ENCODE measurements around the gene ENG.

ENG gene

GRCh38 chr9:127813686-127814226 is 40.7 kb downstream of the ENG start:
- no peaks in the 10 kb centered on the region for H3K9me3 ChIP-seq (ENCODE audit: control insufficient read depth, insufficient read depth, low read depth, low read length)
- no peak overlapping the region for H3K27ac ChIP-seq (ENCODE audit: extremely low read depth, low read depth, low read length)
- TF ChIP-seq ZFP41 (tag by site-specific recombination; IDR thresholded peaks at IDR 0.05; ENCODE audit: borderline replicate concordance): no peak
- TF ChIP-seq GLIS2 (tag by site-specific recombination; IDR thresholded peaks at IDR 0.05): no peak
- no peak for TF ChIP-seq ZNF596 (tag by site-specific recombination; IDR thresholded peaks at IDR 0.05)
- no peak for TF ChIP-seq ZNF510 (tag by site-specific recombination; IDR thresholded peaks at IDR 0.05; ENCODE audit: insufficient replicate concordance)
- TF ChIP-seq ZNF132 (tag by site-specific recombination; IDR thresholded peaks at IDR 0.05; ENCODE audit: borderline replicate concordance): no peak
- ChIA-PET POLR2A (no interaction called here), CTCF (interaction anchor here (1.0 kb wide), 1 partner anchor 11 kb away, joined by 3 read pairs; no protein-coding TSS in a partner anchor)
- H3K4me3 ChIP-seq (ENCODE audit: low read depth, low read length): no peak overlapping the region
- no peaks in the 10 kb centered on the region for H3K4me1 ChIP-seq (ENCODE audit: control insufficient read depth, insufficient read depth, low read length)
- H3K36me3 ChIP-seq (ENCODE audit: control insufficient read depth in 2 of 2, insufficient read depth in 1 of 2, low read length in 2 of 2): peaks cover 0 to 53% of the 10 kb centered on the region in 2 experiments; a peak in 2 of 3 replicates

DNA sequence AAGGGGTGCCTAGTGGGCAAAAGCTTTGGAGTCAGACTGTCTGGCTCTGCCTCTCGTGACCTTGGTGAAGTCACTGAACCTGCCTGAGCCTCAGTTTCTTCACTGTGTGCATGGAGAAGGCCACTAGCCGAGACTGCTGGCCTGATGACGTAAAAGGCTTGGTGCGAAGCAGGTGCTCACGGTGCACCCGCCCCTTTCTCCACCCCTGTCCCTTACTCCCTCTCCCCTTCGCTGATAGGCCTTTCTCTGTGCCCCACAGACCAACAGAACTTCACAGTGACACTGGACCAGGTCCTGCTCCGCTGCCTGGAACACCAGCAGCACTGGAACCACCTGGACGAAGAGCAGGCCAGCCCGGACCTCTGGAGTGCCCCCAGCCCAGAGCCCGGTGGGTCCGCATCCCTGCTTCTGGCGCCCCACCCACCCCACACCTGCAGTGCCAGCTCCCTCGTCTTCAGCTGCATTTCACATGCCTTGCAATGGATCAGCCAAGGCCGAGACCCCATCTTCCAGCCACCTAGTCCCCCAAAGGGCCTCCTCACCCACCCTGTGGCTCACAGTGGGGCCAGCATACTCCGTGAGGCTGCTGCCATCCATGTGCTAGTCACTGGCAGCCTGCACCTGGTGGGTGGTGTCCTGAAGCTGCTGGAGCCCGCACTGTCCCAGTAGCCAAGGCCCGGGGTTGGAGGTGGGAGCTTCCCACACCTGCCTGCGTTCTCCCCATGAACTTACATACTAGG is 41.4 kb downstream of the ENG start:
- CTCF ChIA-PET: interaction anchor here (1.7 kb wide), 1 partner anchor 78 kb away, joined by 6 read pairs; the partner anchor contains the start of gene TOR2A
- no peak overlapping the region for H3K4me3 ChIP-seq (ENCODE audit: low read depth, low read length)
- peaks cover 0 to 60% of the 10 kb centered on the region in 2 experiments; a peak in 2 of 3 replicates for H3K36me3 ChIP-seq (ENCODE audit: control insufficient read depth in 2 of 2, insufficient read depth in 1 of 2, low read length in 2 of 2)
- TF ChIP-seq, protein P1, sequence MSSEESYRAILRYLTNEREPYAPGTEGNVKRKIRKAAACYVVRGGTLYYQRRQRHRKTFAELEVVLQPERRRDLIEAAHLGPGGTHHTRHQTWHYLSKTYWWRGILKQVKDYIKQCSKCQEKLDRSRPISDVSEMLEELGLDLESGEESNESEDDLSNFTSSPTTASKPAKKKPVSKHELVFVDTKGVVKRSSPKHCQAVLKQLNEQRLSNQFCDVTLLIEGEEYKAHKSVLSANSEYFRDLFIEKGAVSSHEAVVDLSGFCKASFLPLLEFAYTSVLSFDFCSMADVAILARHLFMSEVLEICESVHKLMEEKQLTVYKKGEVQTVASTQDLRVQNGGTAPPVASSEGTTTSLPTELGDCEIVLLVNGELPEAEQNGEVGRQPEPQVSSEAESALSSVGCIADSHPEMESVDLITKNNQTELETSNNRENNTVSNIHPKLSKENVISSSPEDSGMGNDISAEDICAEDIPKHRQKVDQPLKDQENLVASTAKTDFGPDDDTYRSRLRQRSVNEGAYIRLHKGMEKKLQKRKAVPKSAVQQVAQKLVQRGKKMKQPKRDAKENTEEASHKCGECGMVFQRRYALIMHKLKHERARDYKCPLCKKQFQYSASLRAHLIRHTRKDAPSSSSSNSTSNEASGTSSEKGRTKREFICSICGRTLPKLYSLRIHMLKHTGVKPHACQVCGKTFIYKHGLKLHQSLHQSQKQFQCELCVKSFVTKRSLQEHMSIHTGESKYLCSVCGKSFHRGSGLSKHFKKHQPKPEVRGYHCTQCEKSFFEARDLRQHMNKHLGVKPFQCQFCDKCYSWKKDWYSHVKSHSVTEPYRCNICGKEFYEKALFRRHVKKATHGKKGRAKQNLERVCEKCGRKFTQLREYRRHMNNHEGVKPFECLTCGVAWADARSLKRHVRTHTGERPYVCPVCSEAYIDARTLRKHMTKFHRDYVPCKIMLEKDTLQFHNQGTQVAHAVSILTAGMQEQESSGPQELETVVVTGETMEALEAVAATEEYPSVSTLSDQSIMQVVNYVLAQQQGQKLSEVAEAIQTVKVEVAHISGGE (tag by site-specific recombination; conservative IDR thresholded peaks at IDR 0.05; ENCODE audit: low read depth): no peak
- TF ChIP-seq ZNF148 (tag by site-specific recombination; IDR thresholded peaks at IDR 0.05; ENCODE audit: borderline replicate concordance) (no peak), PRDM6 (tag by site-specific recombination; IDR thresholded peaks at IDR 0.05) (no peak), GLI2 (tag by site-specific recombination; IDR thresholded peaks at IDR 0.05; ENCODE audit: borderline replicate concordance, low read depth) (no peak), ZNF24 (tag by site-specific recombination; IDR thresholded peaks at IDR 0.05) (no peak), ZNF488 (tag by site-specific recombination; IDR thresholded peaks at IDR 0.05) (no peak), ZNF580 (tag by site-specific recombination; IDR thresholded peaks at IDR 0.05) (no peak), TCF7L2 (IDR thresholded peaks at IDR 0.05; ENCODE audit: borderline replicate concordance, low read depth, low read length) (no peak), ZFP3 (tag by site-specific recombination; IDR thresholded peaks at IDR 0.05; ENCODE audit: low read depth) (no peak), ZNF548 (tag by site-specific recombination; IDR thresholded peaks at IDR 0.05) (no peak)
- TF ChIP-seq, protein P2, sequence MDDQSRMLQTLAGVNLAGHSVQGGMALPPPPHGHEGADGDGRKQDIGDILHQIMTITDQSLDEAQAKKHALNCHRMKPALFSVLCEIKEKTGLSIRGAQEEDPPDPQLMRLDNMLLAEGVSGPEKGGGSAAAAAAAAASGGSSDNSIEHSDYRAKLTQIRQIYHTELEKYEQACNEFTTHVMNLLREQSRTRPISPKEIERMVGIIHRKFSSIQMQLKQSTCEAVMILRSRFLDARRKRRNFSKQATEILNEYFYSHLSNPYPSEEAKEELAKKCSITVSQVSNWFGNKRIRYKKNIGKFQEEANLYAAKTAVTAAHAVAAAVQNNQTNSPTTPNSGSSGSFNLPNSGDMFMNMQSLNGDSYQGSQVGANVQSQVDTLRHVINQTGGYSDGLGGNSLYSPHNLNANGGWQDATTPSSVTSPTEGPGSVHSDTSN (CRISPR knock-in tag; IDR thresholded peaks at IDR 0.05): no peak
- POLR2A ChIA-PET: interaction anchor here (0.7 kb wide), 1 partner anchor 296 kb away, joined by 3 read pairs; no protein-coding TSS in a partner anchor
- H3K4me1 ChIP-seq (ENCODE audit: control insufficient read depth, insufficient read depth, low read length): no peaks in the 10 kb centered on the region
- no peaks in the 10 kb centered on the region for H3K9me3 ChIP-seq (ENCODE audit: control insufficient read depth, insufficient read depth, low read depth, low read length)
- H3K27ac ChIP-seq (ENCODE audit: extremely low read depth, low read depth, low read length): no peak overlapping the region

Data from HEK293 (cell line).